MG63 (cell line): Measurements from ENCODE around the gene COL6A1. TPM values are rescaled to one million over a fixed set of nuclear protein-coding genes. Genes with fewer than 3 reads are reported as not detected.
"Not testable (repeated sequence)": the region's sequence is repeated elsewhere in the genome, so short reads cannot be mapped to it uniquely, and the experiment has no call there.

ENCODE experiments used
- DNase-seq: peaks from one replicate; pipeline ENCODE4 v3.0.0-alpha.2; 2020
- H3K27me3 ChIP-seq: fragments of 250-450 bp; sonication (Bioruptor Pico); 2 replicates; pipeline ENCODE4 v1.5.1; 2020; ENCODE audit warnings: mild to moderate bottlenecking, moderate library complexity
- H3K36me3 ChIP-seq: fragments of 250-450 bp; sonication (Bioruptor Pico); 2 replicates; pipeline ENCODE4 v1.5.1; 2020; ENCODE audit warnings: mild to moderate bottlenecking, moderate library complexity
- H3K4me3 ChIP-seq: fragments of 250-450 bp; sonication (Bioruptor Pico); 2 replicates; pipeline ENCODE4 v1.5.1; 2020; ENCODE audit warnings: mild to moderate bottlenecking, moderate library complexity
- H3K9me3 ChIP-seq: fragments of 250-450 bp; sonication (Bioruptor Pico); 2 replicates; pipeline ENCODE4 v1.5.1; 2020; ENCODE audit warnings: mild to moderate bottlenecking, moderate library complexity
- total RNA-seq: library from RNA; depleted of rRNA; stranded (reverse); fragments of >200 nt; shearing (Covaris generic); gene quantifications from 2 replicates; pipeline ENCODE4 v1.2.3, GENCODE V29; 2014; ENCODE audit warnings: low replicate concordance

Gene COL6A1
- total RNA-seq, 1 experiment from 2014 or later = 868 TPM

- H3K4me3 ChIP-seq = no peak overlapping the region
- no peaks in the 10 kb centered on the region for H3K9me3 ChIP-seq
- H3K27me3 ChIP-seq = peaks cover 6% of the 10 kb centered on the region; the same call in 1 of the 2 replicates
- DNase-seq = no peak
- H3K36me3 ChIP-seq = no peaks in the 10 kb centered on the region
These were observed 37.7 kb upstream of the COL6A1 start for GRCh38 chr21:45943630-45944540.

GRCh38 chr21:45944601-45945000 is 37.0 kb upstream of the COL6A1 start:
- H3K4me3 ChIP-seq = no peak overlapping the region
- H3K27me3 ChIP-seq = peaks cover 6% of the 10 kb centered on the region; the same call in 1 of the 2 replicates
- no peaks in the 10 kb centered on the region for H3K9me3 ChIP-seq
- no peaks in the 10 kb centered on the region for H3K36me3 ChIP-seq
- DNase-seq = no peak

GRCh38 chr21:45945066-45945867 is 36.3 kb upstream of the COL6A1 start:
- H3K27me3 ChIP-seq = peaks cover 6% of the 10 kb centered on the region; the same call in 1 of the 2 replicates
- no peaks in the 10 kb centered on the region for H3K36me3 ChIP-seq
- DNase-seq = no peak
- no peak overlapping the region for H3K4me3 ChIP-seq
- H3K9me3 ChIP-seq = no peaks in the 10 kb centered on the region

- Histone ChIP-seq H3K27me3 (peaks cover 6% of the 10 kb centered on the region; the same call in 1 of the 2 replicates), H3K4me3 (no peak overlapping the region), H3K36me3 (no peaks in the 10 kb centered on the region), H3K9me3 (no peaks in the 10 kb centered on the region)
- DNase-seq = no peak
These were observed 35.7 kb upstream of the COL6A1 start for GRCh38 chr21:45945868-45946210.

GRCh38 chr21:45947296-45947695 is 34.3 kb upstream of the COL6A1 start:
- Histone ChIP-seq H3K4me3 (no peak overlapping the region), H3K9me3 (no peaks in the 10 kb centered on the region), H3K36me3 (no peaks in the 10 kb centered on the region), H3K27me3 (peaks cover 6% of the 10 kb centered on the region; the same call in 1 of the 2 replicates)
- DNase-seq = no peak

GRCh38 chr21:45947716-45948255 is 33.8 kb upstream of the COL6A1 start:
- no peaks in the 10 kb centered on the region for H3K9me3 ChIP-seq
- H3K4me3 ChIP-seq = no peak overlapping the region
- no peak for DNase-seq
- H3K27me3 ChIP-seq = peaks cover 6% of the 10 kb centered on the region; the same call in 1 of the 2 replicates
- no peaks in the 10 kb centered on the region for H3K36me3 ChIP-seq

- Histone ChIP-seq H3K27me3 (peaks cover 6% of the 10 kb centered on the region; the same call in 1 of the 2 replicates), H3K4me3 (no peak overlapping the region), H3K9me3 (no peaks in the 10 kb centered on the region), H3K36me3 (no peaks in the 10 kb centered on the region)
- DNase-seq = no peak
These were observed 32.9 kb upstream of the COL6A1 start for GRCh38 chr21:45948576-45949141.

- H3K27me3 ChIP-seq = peaks cover 6% of the 10 kb centered on the region; the same call in 1 of the 2 replicates
- H3K4me3 ChIP-seq = no peak overlapping the region
- no peaks in the 10 kb centered on the region for H3K36me3 ChIP-seq
- H3K9me3 ChIP-seq = no peaks in the 10 kb centered on the region
- DNase-seq = peak; percentile 75
These were observed 31.4 kb upstream of the COL6A1 start for GRCh38 chr21:45949928-45950739.

- H3K9me3 ChIP-seq = no peaks in the 10 kb centered on the region
- H3K27me3 ChIP-seq = peaks cover 6% of the 10 kb centered on the region; the same call in 1 of the 2 replicates
- no peak overlapping the region for H3K4me3 ChIP-seq
- DNase-seq = peak; percentile 95
- H3K36me3 ChIP-seq = no peaks in the 10 kb centered on the region
These were observed 30.6 kb upstream of the COL6A1 start for GRCh38 chr21:45950740-45951515.

GRCh38 chr21:45951676-45952075 is 29.9 kb upstream of the COL6A1 start:
- Histone ChIP-seq H3K36me3 (no peaks in the 10 kb centered on the region), H3K27me3 (peaks cover 6% of the 10 kb centered on the region; the same call in 1 of the 2 replicates), H3K9me3 (no peaks in the 10 kb centered on the region), H3K4me3 (no peak overlapping the region)
- DNase-seq = no peak

GRCh38 chr21:45952527-45952926 is 29.0 kb upstream of the COL6A1 start:
- H3K27me3 ChIP-seq, H3K36me3 ChIP-seq, H3K4me3 ChIP-seq, H3K9me3 ChIP-seq, DNase-seq: not testable (repeated sequence)

- no peak for DNase-seq
- no peaks in the 10 kb centered on the region; the same call in 1 of the 2 replicates for H3K9me3 ChIP-seq
- H3K27me3 ChIP-seq = peaks cover 6% of the 10 kb centered on the region; the same call in 1 of the 2 replicates
- no peaks in the 10 kb centered on the region for H3K36me3 ChIP-seq
- H3K4me3 ChIP-seq = no peak overlapping the region
These were observed 28.6 kb upstream of the COL6A1 start for GRCh38 chr21:45952974-45953373.

- no peak overlapping the region for H3K4me3 ChIP-seq
- H3K9me3 ChIP-seq = no peaks in the 10 kb centered on the region; the same call in 1 of the 2 replicates
- no peaks in the 10 kb centered on the region; the same call in 1 of the 2 replicates for H3K36me3 ChIP-seq
- no peaks in the 10 kb centered on the region; the same call in 1 of the 2 replicates for H3K27me3 ChIP-seq
- DNase-seq = peak; percentile 72
These were observed 27.3 kb upstream of the COL6A1 start for GRCh38 chr21:45954261-45954660.

GRCh38 chr21:45954921-45955320 is 26.6 kb upstream of the COL6A1 start:
- no peaks in the 10 kb centered on the region; the same call in 1 of the 2 replicates for H3K9me3 ChIP-seq
- H3K36me3 ChIP-seq = no peaks in the 10 kb centered on the region; the same call in 1 of the 2 replicates
- no peaks in the 10 kb centered on the region; the same call in 1 of the 2 replicates for H3K27me3 ChIP-seq
- no peak for DNase-seq
- no peak overlapping the region for H3K4me3 ChIP-seq

GRCh38 chr21:45957551-45957950 is 24.0 kb upstream of the COL6A1 start:
- Histone ChIP-seq H3K9me3 (peaks cover 9% of the 10 kb centered on the region), H3K4me3 (no peak overlapping the region), H3K36me3 (no peaks in the 10 kb centered on the region; the same call in 1 of the 2 replicates), H3K27me3 (no peaks in the 10 kb centered on the region)
- no peak for DNase-seq
